ENCODE data around the gene DDX10.
"Not testable (repeated sequence)": the region's sequence is repeated elsewhere in the genome, so short reads cannot be mapped to it uniquely, and the experiment has no call there.

The DDX10 gene

DNA sequence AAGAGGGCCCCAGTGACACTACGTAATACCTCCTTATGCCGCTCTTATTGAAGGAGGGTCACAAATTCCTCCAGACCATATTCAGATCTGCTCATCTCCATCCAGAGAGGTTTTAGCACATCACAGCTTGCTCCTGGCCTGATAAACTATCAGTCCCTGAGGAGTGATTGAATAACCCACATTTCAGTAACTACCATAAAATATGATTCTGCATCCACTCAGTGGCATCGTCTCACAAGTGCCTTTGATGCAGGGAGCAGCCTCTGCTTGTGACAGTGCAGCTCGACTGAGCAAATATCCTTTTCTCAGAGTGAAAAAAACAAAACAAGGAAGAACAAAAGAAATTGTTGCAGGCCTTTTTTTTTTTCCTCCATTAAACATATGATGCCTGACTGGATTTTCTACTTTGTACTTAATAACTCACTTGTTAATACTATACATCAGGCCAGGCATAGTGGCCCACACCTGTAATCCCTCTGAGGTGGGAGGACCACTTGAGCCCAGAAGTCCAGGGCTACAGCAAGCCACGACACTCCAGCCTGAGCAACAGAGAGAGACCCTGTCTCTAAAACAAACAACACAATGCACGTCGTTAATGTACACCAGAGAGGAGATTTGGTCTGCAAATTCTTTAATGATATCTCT is 64.5 kb downstream of the DDX10 start:
- no peak overlapping the region for H3K4me3 ChIP-seq (ENCODE audit: low read depth, low read length)
- TF ChIP-seq, protein P1, sequence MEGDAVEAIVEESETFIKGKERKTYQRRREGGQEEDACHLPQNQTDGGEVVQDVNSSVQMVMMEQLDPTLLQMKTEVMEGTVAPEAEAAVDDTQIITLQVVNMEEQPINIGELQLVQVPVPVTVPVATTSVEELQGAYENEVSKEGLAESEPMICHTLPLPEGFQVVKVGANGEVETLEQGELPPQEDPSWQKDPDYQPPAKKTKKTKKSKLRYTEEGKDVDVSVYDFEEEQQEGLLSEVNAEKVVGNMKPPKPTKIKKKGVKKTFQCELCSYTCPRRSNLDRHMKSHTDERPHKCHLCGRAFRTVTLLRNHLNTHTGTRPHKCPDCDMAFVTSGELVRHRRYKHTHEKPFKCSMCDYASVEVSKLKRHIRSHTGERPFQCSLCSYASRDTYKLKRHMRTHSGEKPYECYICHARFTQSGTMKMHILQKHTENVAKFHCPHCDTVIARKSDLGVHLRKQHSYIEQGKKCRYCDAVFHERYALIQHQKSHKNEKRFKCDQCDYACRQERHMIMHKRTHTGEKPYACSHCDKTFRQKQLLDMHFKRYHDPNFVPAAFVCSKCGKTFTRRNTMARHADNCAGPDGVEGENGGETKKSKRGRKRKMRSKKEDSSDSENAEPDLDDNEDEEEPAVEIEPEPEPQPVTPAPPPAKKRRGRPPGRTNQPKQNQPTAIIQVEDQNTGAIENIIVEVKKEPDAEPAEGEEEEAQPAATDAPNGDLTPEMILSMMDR (IDR thresholded peaks at IDR 0.05; ENCODE audit: borderline replicate concordance, insufficient read depth, low read depth, low read length) = no peak

DNA sequence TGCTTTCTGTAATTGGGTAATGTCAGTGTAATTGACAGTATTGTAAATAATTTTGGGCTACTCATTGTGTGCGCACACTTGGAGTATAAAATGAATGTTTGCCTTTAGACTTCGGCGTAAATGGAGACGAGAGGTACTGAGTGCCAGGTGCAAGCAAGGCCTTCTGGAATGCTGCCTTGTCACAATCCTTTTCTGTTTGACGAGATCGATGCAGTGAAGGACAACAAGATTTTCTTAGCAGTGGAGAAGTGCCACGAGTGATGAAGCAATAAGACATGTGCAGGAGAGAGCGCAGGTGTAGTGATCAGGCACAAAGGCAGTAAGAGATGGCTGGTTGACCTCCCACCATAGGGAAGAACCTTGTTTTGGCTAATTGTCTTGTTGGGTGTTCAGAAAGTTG is 67.5 kb downstream of the DDX10 start:
- TF ChIP-seq, protein P1 (IDR thresholded peaks at IDR 0.05; ENCODE audit: borderline replicate concordance, insufficient read depth, low read depth, low read length) = no peak

DNA sequence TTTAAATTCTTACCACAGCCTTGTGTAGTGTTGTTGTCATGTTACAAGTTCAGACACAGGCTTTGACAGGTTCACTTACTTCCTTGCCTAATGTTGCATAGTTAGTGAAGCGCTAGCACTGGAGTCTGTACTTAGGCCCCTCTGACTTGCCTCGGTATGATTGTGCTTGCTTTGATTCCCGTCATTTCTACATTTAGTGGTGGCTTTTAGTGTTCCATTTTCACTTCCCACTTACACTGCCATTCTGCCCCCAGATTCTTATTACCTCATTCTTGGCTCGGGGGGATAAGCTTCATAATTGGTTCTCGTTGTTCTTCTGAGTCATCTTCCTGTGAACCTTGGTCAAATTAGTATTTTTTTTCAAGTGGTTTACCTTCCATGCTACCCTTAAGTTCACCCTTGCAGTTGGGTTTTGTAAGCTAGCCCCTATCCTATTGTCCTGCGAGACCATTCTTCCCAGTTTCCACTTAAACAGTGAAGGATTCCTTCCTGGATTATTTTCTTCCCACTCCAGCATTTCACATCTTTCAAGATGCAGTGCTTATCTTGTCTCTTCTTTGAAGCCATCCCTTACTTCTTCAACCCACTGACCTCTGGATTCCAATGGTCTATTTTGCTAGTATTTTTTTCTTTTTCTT is 68.7 kb downstream of the DDX10 start:
- TF ChIP-seq, protein P1 (IDR thresholded peaks at IDR 0.05; ENCODE audit: borderline replicate concordance, insufficient read depth, low read depth, low read length) = no peak
- H3K4me3 ChIP-seq (ENCODE audit: low read depth, low read length) = no peak overlapping the region

More for the DNA sequence above, 67.5 kb downstream of the DDX10 start:
- H3K4me3 ChIP-seq (ENCODE audit: low read depth, low read length) = no peak overlapping the region

GRCh38 chr11:108734283-108734682 is 69.4 kb downstream of the DDX10 start:
- TF ChIP-seq, protein P1 (IDR thresholded peaks at IDR 0.05; ENCODE audit: borderline replicate concordance, insufficient read depth, low read depth, low read length) = no peak
- no peak overlapping the region for H3K4me3 ChIP-seq (ENCODE audit: low read depth, low read length)

DNA sequence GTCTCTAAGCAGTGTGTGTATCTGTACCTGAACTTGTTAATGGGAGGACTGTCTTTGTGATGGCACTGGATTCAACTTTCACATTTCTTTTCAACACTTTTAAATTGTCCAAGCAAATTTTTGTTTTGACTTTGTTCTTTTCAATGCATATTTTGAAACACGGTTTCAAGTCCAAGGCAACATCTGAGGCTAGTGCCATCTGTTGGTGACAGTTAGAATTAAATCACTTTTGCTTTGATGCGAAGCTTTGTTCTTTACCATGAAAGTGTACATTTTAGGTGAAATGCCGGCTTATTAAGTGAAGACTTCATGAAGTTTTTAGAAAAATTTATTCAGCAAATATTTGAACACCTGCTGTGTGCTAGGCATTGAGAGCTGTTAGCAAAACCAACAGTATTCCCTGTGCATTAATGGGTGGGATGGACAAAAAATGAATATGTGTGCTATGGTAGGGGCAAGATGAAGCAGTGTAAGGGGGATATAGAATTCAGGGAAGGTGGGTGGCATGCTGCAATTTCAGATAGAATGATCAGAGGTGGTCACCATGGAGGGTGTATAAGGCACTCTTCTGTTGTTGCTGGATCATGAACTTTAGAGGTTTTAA is 70.2 kb downstream of the DDX10 start:
- TF ChIP-seq, protein P1 (IDR thresholded peaks at IDR 0.05; ENCODE audit: borderline replicate concordance, insufficient read depth, low read depth, low read length) = peak; percentile 41; the same call in 1 of the 2 replicates
- no peak overlapping the region for H3K4me3 ChIP-seq (ENCODE audit: low read depth, low read length)

- not testable (repeated sequence) for H3K4me3 ChIP-seq (ENCODE audit: low read depth, low read length)
These were observed 75.3 kb downstream of the DDX10 start for GRCh38 chr11:108740132-108740531.

GRCh38 chr11:108743851-108744250 is 79.0 kb downstream of the DDX10 start:
- TF ChIP-seq, protein P1 (IDR thresholded peaks at IDR 0.05; ENCODE audit: borderline replicate concordance, insufficient read depth, low read depth, low read length) = no peak
- no peak overlapping the region for H3K4me3 ChIP-seq (ENCODE audit: low read depth, low read length)
